HG03342 (cell line): Measurements from ENCODE around the gene BBLN.

Experiments used
- ATAC-seq: cut with Tn5 transposase; IDR thresholded peaks from one replicate; pipeline ENCODE4 v1.9.1; 2021; ENCODE audit warnings: mild to moderate bottlenecking, moderate library complexity; ENCODE audit not compliant: unreplicated experiment

BBLN gene

DNA sequence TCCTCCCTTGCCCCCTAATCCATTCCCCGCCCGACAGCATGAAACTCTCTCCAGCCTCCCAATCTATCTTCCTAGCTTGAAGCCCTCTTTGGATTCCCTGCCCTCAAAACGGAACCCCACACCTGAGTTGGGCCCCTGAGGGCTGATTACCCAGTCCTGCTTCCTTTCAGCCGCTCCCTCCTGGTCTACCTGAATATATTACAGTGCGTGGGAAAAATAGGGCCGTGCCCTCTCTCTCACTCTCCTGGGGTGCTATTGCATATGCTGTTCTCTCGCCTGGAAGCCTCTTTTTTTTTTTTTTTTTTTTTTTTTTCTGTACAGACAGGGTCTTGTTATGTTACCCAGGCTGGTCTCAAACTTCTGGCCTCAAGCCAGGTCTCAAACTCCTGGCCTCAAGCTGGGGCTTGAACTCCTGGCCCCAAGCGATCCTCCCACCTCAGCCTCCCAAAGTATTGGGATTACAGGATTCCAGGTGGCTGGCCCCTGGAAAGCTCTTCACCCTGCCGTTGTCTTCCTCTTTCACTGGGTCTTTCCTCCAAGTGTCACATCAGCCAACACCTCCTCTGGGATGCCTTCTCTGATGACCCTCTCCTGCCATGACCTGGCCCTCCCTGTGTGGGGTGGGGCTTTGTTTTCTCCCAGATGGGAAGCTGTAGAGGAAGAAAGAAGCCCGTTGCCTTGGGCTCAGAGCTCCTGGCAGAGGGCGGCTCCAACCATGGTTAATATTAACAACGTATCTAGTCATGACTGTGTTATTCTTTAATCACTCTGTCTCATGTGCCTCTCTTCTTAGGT lies 51.3 kb downstream of the BBLN start:
- no peak for ATAC-seq

DNA sequence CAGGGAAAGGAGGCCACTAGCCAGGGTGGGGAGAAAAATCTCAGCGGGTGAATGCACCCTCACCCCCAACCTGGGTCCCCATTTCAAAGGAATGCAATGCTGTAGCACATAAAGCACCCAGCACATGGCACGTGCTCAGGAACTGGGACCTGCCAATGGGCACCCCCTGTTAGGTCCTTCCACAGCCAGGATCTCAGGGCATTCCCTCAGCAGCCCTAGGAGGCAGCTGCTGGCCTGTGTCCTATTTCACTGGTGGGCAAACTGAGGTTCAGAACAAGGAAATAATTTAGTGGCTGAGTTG lies 51.9 kb downstream of the BBLN start:
- no peak for ATAC-seq
